Measurements from ENCODE around the gene NRBP1. TPM values are rescaled to one million over a fixed set of nuclear protein-coding genes. Genes with fewer than 3 reads are reported as not detected.

NRBP1 gene
- total RNA-seq, 2 experiments from 2014 or later = 27.9 to 46.0 TPM

DNA sequence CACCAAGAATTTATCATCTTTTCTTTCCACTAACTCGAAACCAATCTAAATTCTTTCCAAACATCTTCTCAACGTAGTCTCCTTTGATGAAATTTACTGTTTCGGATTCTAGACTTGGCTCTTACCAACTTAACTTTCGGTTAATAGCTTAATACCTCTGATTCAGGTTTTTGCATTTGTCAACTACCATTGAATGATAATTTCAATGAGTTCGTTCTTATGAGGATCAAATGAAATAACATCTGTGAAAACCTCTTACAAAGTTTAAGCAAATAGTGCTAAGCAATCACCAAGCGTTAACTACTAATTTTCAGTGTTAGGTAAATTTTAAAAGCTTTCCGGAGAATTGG lies 593 bp upstream of the NRBP1 start:
- Histone ChIP-seq H3K27ac (ENCODE audit: low read depth, low read length, poor library complexity, severe bottlenecking) (peak overlapping the region; percentile 76), H3K4me2 (ENCODE audit: low read length) (peak overlapping the region; percentile 97), H3K4me1 (ENCODE audit: insufficient read depth, low read length, poor library complexity, severe bottlenecking) (peaks cover 21% of the 10 kb centered on the region), H3K79me2 (ENCODE audit: insufficient read depth, low read depth, low read length) (peaks cover 35% of the 10 kb centered on the region), H3K4me3 (ENCODE audit: low read depth, low read length, poor library complexity, severe bottlenecking) (peak overlapping the region; percentile 86), H4K20me1 (ENCODE audit: insufficient read depth, low read length) (peaks cover 11% of the 10 kb centered on the region), H3K9me2 (ENCODE audit: insufficient read depth, low read length) (no peaks in the 10 kb centered on the region), H3K36me3 (ENCODE audit: insufficient read depth, low read length) (peaks cover 4% of the 10 kb centered on the region; the same call in 1 of the 2 replicates), H2AFZ (ENCODE audit: low read length) (peak overlapping the region; percentile 61), H3K9me3 (ENCODE audit: low read length) (no peaks in the 10 kb centered on the region)
- BruUV-seq (replicated peaks) = TSS peak; percentile 92
- DNase-seq (ENCODE audit: low spot score) = no peak
- CTCF ChIA-PET (ENCODE audit: unreplicated experiment) = interaction anchor here (0.8 kb wide), 1 partner anchor 58 kb away, joined by 3 read pairs; the partner anchor contains the start of genes EIF2B4 and SNX17
- POLR2A ChIA-PET = interaction anchor here (0.8 to 2.8 kb wide), 5 partner anchors 18 to 236 kb away, joined by 3 to 24 read pairs (median 4); partner anchors contain the start of genes PPM1G, SLC4A1AP and SUPT7L
- intact Hi-C loops (cut with micrococcal nuclease; ENCODE audit: unreplicated experiment) = loop anchor here (1.0 to 2.0 kb wide), 2 partner anchors 19 to 201 kb away; partner anchors contain the start of genes CCDC121, GPN1 and PPM1G
- no peak for TF ChIP-seq EZH2phosphoT487 (IDR thresholded peaks at IDR 0.05; ENCODE audit: borderline replicate concordance, low read depth, low read length)
- TF ChIP-seq, protein P1, sequence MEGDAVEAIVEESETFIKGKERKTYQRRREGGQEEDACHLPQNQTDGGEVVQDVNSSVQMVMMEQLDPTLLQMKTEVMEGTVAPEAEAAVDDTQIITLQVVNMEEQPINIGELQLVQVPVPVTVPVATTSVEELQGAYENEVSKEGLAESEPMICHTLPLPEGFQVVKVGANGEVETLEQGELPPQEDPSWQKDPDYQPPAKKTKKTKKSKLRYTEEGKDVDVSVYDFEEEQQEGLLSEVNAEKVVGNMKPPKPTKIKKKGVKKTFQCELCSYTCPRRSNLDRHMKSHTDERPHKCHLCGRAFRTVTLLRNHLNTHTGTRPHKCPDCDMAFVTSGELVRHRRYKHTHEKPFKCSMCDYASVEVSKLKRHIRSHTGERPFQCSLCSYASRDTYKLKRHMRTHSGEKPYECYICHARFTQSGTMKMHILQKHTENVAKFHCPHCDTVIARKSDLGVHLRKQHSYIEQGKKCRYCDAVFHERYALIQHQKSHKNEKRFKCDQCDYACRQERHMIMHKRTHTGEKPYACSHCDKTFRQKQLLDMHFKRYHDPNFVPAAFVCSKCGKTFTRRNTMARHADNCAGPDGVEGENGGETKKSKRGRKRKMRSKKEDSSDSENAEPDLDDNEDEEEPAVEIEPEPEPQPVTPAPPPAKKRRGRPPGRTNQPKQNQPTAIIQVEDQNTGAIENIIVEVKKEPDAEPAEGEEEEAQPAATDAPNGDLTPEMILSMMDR (conservative IDR thresholded peaks at IDR 0.05; ENCODE audit: low read length) = no peak

DNA sequence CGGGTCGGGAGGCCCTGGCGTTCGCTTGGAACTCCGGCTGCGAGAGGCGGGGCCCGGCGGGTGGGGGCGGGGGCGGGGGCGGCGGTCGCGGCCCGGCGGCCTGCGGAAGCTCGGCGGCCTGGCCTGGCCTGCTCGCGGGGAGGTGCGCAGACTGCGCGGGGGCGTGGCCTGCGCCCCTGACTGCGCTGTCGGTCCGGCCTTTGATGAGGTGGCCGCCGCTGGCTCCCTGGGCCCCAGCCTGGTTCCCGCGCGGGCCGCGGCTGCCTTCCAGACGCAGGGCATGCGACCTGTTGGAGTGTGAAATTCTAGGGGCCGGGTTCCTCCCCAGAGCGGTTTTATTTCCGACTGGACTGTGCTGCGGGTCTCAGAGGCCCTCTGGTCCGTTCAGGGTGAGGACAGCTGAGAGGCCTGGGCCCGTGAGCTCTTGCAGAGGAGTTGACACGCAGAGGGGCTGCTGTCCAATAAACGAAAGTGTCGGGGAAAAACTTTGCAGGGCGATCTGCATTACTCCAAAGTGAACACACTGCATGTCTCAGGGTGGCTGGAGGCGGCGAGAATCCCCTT lies 629 bp downstream of the NRBP1 start:
- TF ChIP-seq EZH2phosphoT487 (IDR thresholded peaks at IDR 0.05; ENCODE audit: borderline replicate concordance, low read depth, low read length) = no peak
- TF ChIP-seq, protein P1 (conservative IDR thresholded peaks at IDR 0.05; ENCODE audit: low read length) = no peak
- Histone ChIP-seq H3K27ac (ENCODE audit: low read depth, low read length, poor library complexity, severe bottlenecking) (peak overlapping the region; percentile 76), H3K36me3 (ENCODE audit: insufficient read depth, low read length) (peaks cover 13% of the 10 kb centered on the region), H3K9me3 (ENCODE audit: low read length) (no peaks in the 10 kb centered on the region), H4K20me1 (ENCODE audit: insufficient read depth, low read length) (peaks cover 11% of the 10 kb centered on the region), H3K79me2 (ENCODE audit: insufficient read depth, low read depth, low read length) (peaks cover 35% of the 10 kb centered on the region), H3K4me1 (ENCODE audit: insufficient read depth, low read length, poor library complexity, severe bottlenecking) (peaks cover 21% of the 10 kb centered on the region), H2AFZ (ENCODE audit: low read length) (peak overlapping the region; percentile 61), H3K4me2 (ENCODE audit: low read length) (peak overlapping the region; percentile 97), H3K9me2 (ENCODE audit: insufficient read depth, low read length) (no peaks in the 10 kb centered on the region), H3K4me3 (ENCODE audit: low read depth, low read length, poor library complexity, severe bottlenecking) (peak overlapping the region; percentile 86)
- ChIA-PET CTCF (ENCODE audit: unreplicated experiment) (interaction anchor here (1.1 kb wide), 1 partner anchor 19 kb away, joined by 4 read pairs; no protein-coding TSS in a partner anchor), POLR2A (interaction anchor here (0.5 to 2.8 kb wide), 7 partner anchors 10 to 341 kb away, joined by 3 to 24 read pairs (median 4); partner anchors contain the start of genes PPM1G, SLC30A3 and ZNF513)
- BruUV-seq (replicated peaks) = no TSS peak
- DNase-seq (ENCODE audit: low spot score) = peak; percentile 84
- intact Hi-C loops (cut with micrococcal nuclease; ENCODE audit: unreplicated experiment) = loop anchor here (1.0 to 2.0 kb wide), 2 partner anchors 20 to 200 kb away; partner anchors contain the start of genes CCDC121, GPN1 and PPM1G

DNA sequence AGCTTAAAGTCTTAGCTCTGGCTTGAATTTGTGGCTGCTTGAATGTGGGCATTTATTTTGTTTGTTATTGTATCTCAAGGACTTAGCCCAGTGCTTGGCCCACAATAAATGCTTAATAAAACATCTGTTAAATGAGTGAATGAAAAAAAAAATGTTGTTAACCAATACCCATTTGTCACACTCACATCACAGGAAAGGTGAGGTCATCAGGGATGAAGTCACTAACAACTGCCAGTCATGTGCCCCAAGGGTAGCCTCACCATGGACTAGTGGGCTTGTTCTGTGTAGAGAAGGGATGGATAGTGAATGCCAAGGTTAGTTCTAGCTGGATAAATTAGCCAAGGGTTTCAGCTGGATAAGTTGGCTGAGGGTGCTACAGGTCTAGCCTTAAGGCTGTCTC lies 3.0 kb downstream of the NRBP1 start:
- Histone ChIP-seq H4K20me1 (ENCODE audit: insufficient read depth, low read length) (peaks cover 11% of the 10 kb centered on the region), H3K9me3 (ENCODE audit: low read length) (no peaks in the 10 kb centered on the region), H3K9me2 (ENCODE audit: insufficient read depth, low read length) (no peaks in the 10 kb centered on the region), H3K79me2 (ENCODE audit: insufficient read depth, low read depth, low read length) (peaks cover 35% of the 10 kb centered on the region), H2AFZ (ENCODE audit: low read length) (no peak overlapping the region), H3K4me2 (ENCODE audit: low read length) (no peak overlapping the region), H3K4me3 (ENCODE audit: low read depth, low read length, poor library complexity, severe bottlenecking) (no peak overlapping the region), H3K27ac (ENCODE audit: low read depth, low read length, poor library complexity, severe bottlenecking) (no peak overlapping the region), H3K4me1 (ENCODE audit: insufficient read depth, low read length, poor library complexity, severe bottlenecking) (peaks cover 21% of the 10 kb centered on the region), H3K36me3 (ENCODE audit: insufficient read depth, low read length) (peaks cover 36% of the 10 kb centered on the region)
- no TSS peak for BruUV-seq (replicated peaks)
- DNase-seq (ENCODE audit: low spot score) = no peak
- TF ChIP-seq, protein P1 (conservative IDR thresholded peaks at IDR 0.05; ENCODE audit: low read length) = no peak
- no peak for TF ChIP-seq EZH2phosphoT487 (IDR thresholded peaks at IDR 0.05; ENCODE audit: borderline replicate concordance, low read depth, low read length)
- ChIA-PET POLR2A (interaction anchor here (1.0 kb wide), 1 partner anchor 22 kb away, joined by 5 read pairs; the partner anchor contains the start of gene PPM1G), CTCF (ENCODE audit: unreplicated experiment) (no interaction called here)
- intact Hi-C loops (cut with micrococcal nuclease; ENCODE audit: unreplicated experiment) = no loop called here
